Mammary epithelial cell (primary cell): Measurements from ENCODE around the gene CDHR2.

Source experiments
- CTCF ChIP-seq, 2 donors: IDR thresholded peaks in 1 of 2; conservative IDR thresholded peaks in 1 of 2; 2 replicates each; pipeline ENCODE4 v1.5.1; 2011 to 2012; ENCODE audit warnings: inconsistent platforms in 2 of 2, low read length in 2 of 2, mild to moderate bottlenecking in 2 of 2, control low read depth in 1 of 2, low read depth in 1 of 2; ENCODE audit not compliant: insufficient read depth in 1 of 2; ENCODE audit errors: extremely low read depth in 1 of 2
- EZH2 ChIP-seq: IDR thresholded peaks from 2 replicates; pipeline ENCODE4 v1.6.1; 2012; ENCODE audit warnings: low read length, inconsistent platforms, borderline replicate concordance

- TF ChIP-seq CTCF (conservative IDR thresholded peaks at IDR 0.05 in 1 of 2, IDR thresholded peaks at IDR 0.05 in 1 of 2; ENCODE audit: extremely low read depth in 1 of 2, insufficient read depth in 1 of 2, low read depth in 1 of 2, low read length in 2 of 2) (no peak), EZH2 (no peak)
Observed at GRCh38 chr5:176601901-176602482, 52.9 kb downstream of the CDHR2 start.
